T-helper 1 cell treated with Interleukin-12 subunit alpha and Interleukin-12 subunit beta and Interleukin-4 antibody, amounts not matched to agents 30 μg/mL and 1 μg/mL, for 36 hours (primary cell): ENCODE results near the gene HIP1.
"Not testable (repeated sequence)": the region's sequence is repeated elsewhere in the genome, so short reads cannot be mapped to it uniquely, and the experiment has no call there.

Source experiments
- H3K27ac Mint-ChIP-seq: one replicate; pipeline ENCODE4 v1.8.0; 2021; ENCODE audit warnings: mild to moderate bottlenecking, mixed read lengths
- H3K27me3 Mint-ChIP-seq: one replicate; pipeline ENCODE4 v1.8.0; 2021; ENCODE audit warnings: low read depth, mixed read lengths
- H3K36me3 Mint-ChIP-seq: one replicate; pipeline ENCODE4 v1.8.0; 2021; ENCODE audit warnings: low read depth, mixed read lengths
- H3K4me1 Mint-ChIP-seq: one replicate; pipeline ENCODE4 v1.8.0; 2021; ENCODE audit warnings: low read depth, mixed read lengths
- H3K4me3 Mint-ChIP-seq: one replicate; pipeline ENCODE4 v1.8.0; 2021; ENCODE audit warnings: mild to moderate bottlenecking, moderate library complexity, mixed read lengths
- H3K9me3 Mint-ChIP-seq: one replicate; pipeline ENCODE4 v1.8.0; 2021; ENCODE audit warnings: mixed read lengths

HIP1 gene

DNA sequence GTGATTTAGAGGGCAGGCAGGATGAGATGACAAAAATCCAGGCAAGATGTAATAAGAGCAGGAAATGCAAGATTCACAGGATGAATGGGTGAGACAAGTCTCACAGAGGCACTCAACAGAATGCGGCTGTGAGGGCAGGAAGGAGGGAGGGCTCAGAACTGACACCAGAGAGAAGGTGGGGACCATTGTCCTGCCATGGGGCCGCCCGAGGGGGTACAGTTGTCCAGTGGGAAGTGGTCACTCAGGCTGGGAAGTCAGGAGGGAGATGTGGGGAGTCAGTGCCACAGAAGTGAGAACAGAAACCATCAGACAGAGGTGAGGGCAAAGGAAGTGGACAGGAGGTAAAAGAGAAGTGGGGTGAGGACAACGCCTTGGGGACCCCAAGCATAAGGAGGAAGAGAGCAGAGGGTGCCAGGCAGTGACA is 8.9 kb downstream of the HIP1 start:
- Mint-ChIP-seq H3K4me1 (peaks cover 17% of the 10 kb centered on the region), H3K4me3 (no peak overlapping the region), H3K36me3 (no peaks in the 10 kb centered on the region), H3K9me3 (no peaks in the 10 kb centered on the region), H3K27me3 (peaks cover 5% of the 10 kb centered on the region), H3K27ac (no peak overlapping the region)

DNA sequence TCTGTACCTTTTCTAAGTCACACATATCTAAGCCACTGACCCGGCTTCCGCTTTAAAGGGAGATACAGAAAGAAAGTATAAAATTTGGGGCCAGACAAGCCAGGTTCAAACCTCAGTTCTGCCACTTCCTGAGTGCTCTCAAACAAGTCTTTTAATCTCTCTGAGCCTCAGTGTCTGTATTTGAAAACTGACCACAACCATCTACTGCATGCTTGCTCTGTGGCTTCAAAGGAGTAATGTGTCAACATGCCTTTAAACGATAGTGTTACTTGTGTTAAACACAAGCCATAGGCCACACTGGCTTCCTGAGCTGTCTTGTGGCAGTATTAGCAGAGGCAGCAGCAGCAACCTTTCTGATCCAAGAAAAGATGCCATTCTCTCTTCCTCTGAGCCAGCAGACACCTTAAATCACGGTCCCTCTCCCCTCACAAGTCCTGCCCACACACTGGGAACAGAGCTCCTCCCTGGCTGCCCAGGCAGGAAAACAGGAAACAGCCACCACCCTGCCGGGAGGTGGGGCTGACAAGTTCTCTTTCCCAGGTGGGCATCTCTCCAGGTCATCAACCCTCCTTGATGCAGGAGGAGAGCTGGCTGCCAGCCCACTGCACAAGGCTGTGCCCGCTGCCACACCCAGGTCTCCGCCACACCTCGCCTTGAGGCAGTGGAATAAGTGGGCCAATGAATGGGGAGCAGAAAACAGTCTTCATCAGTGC is 10.7 kb downstream of the HIP1 start:
- Mint-ChIP-seq H3K27ac (peak overlapping the region; percentile 36), H3K9me3 (no peaks in the 10 kb centered on the region), H3K4me1 (peaks cover 17% of the 10 kb centered on the region), H3K27me3 (peaks cover 5% of the 10 kb centered on the region), H3K4me3 (peak overlapping the region; percentile 21), H3K36me3 (no peaks in the 10 kb centered on the region)

DNA sequence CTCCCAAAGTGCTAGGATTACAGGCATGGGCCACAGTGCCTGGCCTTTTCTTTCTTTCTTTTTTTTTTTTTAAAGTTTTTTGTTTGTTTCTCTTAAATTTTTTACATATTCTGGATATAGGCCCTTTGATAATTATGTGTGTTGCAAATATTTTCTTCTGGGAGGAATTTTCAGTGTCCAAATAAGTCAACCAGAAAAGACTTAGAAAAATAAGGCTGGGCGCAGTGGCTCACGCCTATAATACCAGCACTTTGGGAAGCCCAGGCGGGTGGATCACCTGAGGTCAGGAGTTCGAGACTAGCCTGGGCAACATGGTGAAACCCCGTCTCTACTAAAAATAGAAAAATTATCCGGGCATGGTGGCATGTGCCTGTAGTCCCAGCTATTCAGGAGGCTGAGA is 11.4 kb downstream of the HIP1 start:
- H3K36me3 Mint-ChIP-seq, H3K4me3 Mint-ChIP-seq, H3K9me3 Mint-ChIP-seq, H3K27me3 Mint-ChIP-seq, H3K27ac Mint-ChIP-seq: not testable (repeated sequence)
- H3K4me1 Mint-ChIP-seq, result peaks cover 17% of the 10 kb centered on the region

DNA sequence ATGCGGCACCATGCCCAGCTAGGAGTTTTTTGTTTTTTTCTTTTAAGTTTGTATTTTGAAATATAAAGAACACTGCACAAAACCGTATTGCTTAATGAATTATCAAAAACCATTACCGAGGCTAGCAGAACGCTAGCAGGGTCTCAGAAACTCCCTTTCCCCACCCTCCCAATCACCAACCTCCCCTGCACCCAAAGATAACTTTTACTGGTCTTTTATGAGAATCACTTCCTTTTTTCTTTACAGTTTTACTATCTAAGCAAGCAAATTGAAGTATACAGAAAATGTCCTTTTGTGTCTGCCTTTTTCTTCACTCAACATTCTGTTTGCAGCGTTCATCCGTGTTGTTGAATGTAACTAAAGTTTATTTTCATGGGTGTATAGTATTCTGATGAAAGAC is 13.4 kb downstream of the HIP1 start:
- Mint-ChIP-seq H3K36me3 (no peaks in the 10 kb centered on the region), H3K4me1 (peaks cover 17% of the 10 kb centered on the region), H3K27me3 (peaks cover 5% of the 10 kb centered on the region), H3K4me3 (no peak overlapping the region), H3K9me3 (no peaks in the 10 kb centered on the region), H3K27ac (no peak overlapping the region)

DNA sequence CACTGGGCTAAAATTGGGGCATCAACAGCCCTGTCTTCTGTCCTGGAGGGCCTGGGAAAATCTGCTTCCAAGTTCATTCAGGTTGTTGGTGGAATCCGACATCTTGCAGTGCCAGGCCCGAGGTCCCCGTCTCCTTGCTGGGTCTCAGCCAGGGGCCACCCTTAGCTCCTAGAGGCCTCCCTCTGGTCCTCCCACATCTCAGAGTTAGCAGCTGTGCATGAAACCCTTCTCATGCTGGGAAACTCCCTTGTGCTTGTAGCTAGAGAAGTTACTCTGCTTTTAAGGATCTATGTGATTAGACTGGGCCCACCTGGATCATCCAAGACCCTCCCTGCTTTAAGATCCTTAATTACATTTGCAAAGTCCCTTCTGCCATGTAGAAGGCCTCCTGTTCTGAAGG is 15.3 kb downstream of the HIP1 start:
- H3K4me3 Mint-ChIP-seq, result no peak overlapping the region
- H3K27me3 Mint-ChIP-seq, result no peaks in the 10 kb centered on the region
- no peak overlapping the region for H3K27ac Mint-ChIP-seq
- H3K9me3 Mint-ChIP-seq, result no peaks in the 10 kb centered on the region
- H3K4me1 Mint-ChIP-seq, result peaks cover 7% of the 10 kb centered on the region
- H3K36me3 Mint-ChIP-seq, result no peaks in the 10 kb centered on the region

DNA sequence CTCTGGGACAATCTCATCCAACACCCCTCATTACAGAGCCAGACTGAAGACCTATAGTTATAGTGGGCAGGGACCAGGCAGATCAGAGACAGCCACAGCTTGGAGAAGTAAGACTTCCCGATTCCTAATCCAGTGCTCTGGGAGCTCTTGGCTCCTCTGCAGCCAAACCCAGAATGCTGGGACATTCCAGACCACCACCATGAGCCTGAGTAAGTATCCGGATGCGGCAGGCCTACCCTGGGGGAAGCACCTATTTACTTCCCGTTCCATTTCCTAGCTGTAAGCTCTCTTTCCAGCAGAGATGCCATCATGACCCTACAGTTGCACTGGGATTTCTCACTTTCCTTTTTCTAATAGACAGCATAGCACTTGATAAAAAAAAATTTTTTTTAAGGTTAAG is 16.4 kb downstream of the HIP1 start:
- Mint-ChIP-seq H3K9me3 (no peaks in the 10 kb centered on the region), H3K27me3 (no peaks in the 10 kb centered on the region), H3K4me3 (no peak overlapping the region), H3K36me3 (no peaks in the 10 kb centered on the region), H3K4me1 (no peaks in the 10 kb centered on the region), H3K27ac (no peak overlapping the region)

DNA sequence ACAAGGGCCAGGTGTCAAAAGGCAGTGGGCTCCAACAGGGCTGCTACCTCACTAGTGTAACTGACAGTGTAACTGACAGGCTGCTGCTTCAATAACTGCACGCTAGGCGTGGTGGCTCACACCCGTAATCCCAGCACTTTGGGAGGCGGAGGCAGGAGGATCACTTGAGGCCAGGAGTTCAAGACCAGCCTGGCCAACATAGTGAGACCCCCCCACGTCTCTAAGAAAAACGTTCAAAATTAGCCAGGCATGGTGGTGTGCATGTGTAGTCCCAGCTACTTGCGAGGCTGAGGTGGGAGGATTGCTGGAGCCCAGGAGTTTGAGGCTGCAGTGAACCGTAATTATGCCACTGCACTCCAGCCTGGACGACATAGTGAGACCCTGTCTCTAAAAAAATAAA is 16.8 kb downstream of the HIP1 start:
- H3K4me3 Mint-ChIP-seq, H3K27ac Mint-ChIP-seq, H3K27me3 Mint-ChIP-seq, H3K9me3 Mint-ChIP-seq, H3K4me1 Mint-ChIP-seq, H3K36me3 Mint-ChIP-seq: not testable (repeated sequence)

DNA sequence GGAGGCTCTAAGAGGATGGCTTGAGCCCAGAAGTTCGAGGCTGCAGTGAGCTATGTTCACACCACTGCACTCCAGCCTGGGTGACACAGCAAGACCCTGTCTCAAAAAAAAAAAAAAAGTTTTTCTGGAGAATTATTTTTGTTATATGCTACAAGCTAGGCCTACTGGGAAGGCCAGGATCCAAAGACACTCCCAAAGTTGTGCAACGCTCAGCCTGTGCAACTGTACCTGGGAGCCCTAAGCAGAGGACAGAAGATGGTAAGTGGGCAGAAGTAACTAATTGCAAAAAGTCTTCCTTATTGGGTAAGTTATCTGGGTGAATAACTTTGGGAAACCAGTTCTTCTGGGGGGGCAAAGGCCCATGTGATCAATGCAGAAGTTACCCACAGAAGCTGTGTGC is 17.3 kb downstream of the HIP1 start:
- Mint-ChIP-seq H3K36me3 (no peaks in the 10 kb centered on the region), H3K4me3 (no peak overlapping the region), H3K4me1 (no peaks in the 10 kb centered on the region), H3K9me3 (no peaks in the 10 kb centered on the region), H3K27me3 (no peaks in the 10 kb centered on the region), H3K27ac (no peak overlapping the region)

DNA sequence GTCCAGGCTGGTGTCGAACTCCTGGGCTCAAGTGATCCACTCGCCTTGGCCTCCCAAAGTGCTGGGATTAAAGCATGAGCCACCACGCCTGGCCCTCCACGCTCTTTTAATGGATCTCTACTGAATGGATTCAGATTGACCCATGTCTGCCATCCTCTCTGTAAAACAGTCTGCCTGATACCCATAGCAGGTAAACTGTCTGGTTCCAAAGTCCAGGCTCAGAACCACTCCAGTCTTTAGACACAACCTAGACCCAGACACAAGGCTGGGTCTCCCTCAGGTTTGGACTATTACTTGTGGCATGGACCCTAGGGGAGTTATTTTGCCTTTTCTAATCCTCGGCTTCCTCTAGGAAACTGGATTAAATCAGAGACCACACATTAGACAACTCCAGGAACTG is 19.1 kb downstream of the HIP1 start:
- Mint-ChIP-seq H3K4me1 (no peaks in the 10 kb centered on the region), H3K27me3 (no peaks in the 10 kb centered on the region), H3K27ac (no peak overlapping the region), H3K9me3 (no peaks in the 10 kb centered on the region), H3K36me3 (no peaks in the 10 kb centered on the region), H3K4me3 (no peak overlapping the region)

DNA sequence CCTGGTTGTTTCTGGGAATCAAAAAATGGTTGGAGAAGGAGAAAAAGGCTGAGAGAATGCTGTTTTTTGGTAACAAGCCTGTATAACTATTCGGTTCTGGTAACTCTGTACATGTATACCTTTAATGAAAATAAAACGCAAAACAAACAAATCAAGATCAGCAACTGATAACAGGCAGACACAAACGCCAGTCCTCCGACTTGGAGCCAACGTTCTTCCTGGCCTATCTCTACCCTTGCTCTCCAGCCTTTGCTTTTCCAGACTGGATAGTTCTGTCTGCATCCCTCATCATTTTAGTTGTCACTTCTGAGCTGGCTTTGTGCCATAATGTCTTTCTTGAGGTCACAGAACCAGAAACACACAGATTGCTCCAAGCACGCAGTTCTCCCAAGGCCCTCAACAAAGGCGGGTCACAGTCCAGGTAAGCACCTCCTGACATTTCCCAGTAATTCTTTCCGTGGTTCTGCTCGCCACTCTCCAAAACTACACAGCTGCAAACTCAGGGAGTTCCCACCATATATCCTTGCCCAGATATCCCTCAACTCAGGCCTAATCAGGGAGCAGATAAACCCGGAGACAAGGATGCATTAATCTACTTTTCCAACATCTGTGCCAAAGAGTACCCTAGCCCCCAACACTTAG is 20.2 kb downstream of the HIP1 start:
- Mint-ChIP-seq H3K4me3 (no peak overlapping the region), H3K27me3 (no peaks in the 10 kb centered on the region), H3K27ac (no peak overlapping the region), H3K4me1 (no peaks in the 10 kb centered on the region), H3K9me3 (no peaks in the 10 kb centered on the region), H3K36me3 (no peaks in the 10 kb centered on the region)

DNA sequence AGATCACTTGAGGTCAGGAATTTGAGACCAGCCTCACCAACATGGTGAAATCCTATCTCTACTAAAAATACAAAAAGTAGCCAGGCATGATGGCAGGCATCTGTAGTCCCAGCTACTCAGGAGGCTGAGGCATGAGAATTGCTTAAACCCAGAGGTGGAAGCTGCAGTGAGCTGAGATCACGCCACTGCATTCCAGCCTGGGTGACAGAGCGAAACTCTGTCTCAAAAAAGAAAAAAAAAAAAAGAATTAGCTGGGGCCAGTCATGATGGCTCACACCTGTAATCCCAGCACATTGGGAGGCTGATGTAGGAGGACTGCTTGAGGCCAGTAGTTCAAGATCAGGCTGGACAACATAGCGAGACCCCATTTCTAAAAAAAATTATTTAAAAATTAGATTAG is 21.0 kb downstream of the HIP1 start:
- not testable (repeated sequence) for H3K36me3 Mint-ChIP-seq, H3K4me1 Mint-ChIP-seq, H3K4me3 Mint-ChIP-seq, H3K9me3 Mint-ChIP-seq, H3K27ac Mint-ChIP-seq, H3K27me3 Mint-ChIP-seq

DNA sequence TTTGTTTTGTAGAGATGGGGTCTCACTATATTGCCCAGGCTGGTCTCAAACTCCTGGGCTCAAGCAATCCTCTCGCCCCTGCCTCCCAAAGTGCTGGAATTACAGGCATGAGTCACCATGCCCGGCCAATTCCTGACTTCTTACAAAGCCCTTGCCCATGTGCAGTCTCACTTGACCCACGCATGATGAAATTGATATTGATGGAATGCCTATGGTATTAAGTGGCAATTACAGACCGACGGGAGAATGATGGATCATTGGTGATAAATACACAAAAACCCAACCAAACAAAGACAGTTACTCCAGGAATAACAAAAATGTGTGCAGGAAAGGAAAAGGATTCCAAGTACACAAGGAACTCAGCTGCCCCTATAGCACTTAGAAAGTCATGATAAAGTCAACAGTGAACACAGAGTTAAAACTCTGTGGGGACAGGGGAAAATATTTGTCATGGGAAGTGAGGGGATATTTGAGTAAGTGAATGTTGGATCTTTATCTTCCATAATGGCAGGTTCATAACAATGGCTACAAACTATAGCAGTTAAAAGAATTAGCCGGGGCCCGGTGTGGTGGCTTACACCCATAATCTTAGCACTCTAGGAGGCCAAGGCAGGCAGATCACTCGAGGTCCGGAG is 21.6 kb downstream of the HIP1 start:
- H3K27ac Mint-ChIP-seq, result no peak overlapping the region
- no peak overlapping the region for H3K4me3 Mint-ChIP-seq
- H3K36me3 Mint-ChIP-seq, result no peaks in the 10 kb centered on the region
- no peaks in the 10 kb centered on the region for H3K4me1 Mint-ChIP-seq
- H3K27me3 Mint-ChIP-seq, result peaks cover 8% of the 10 kb centered on the region
- no peaks in the 10 kb centered on the region for H3K9me3 Mint-ChIP-seq

DNA sequence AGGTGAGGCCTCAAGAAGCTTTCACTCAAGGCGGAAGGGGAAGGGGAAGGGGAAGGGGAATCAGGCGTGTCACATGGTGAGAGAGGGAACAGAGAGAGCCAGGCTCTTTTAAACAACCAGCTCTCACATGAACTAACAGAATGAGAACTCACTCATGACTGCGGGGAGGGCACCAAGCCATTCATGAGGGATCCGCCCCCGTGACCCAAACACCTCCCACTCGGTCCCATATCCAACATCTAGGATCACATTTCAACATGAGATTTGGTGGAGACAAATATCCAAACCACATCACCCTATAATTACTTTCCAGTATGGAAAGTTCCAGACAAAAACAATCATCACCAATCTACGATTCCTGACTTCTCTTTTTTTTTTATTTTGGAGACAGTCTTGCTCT is 22.9 kb downstream of the HIP1 start:
- Mint-ChIP-seq H3K4me3 (no peak overlapping the region), H3K36me3 (no peaks in the 10 kb centered on the region), H3K27ac (no peak overlapping the region), H3K27me3 (peaks cover 18% of the 10 kb centered on the region), H3K4me1 (no peaks in the 10 kb centered on the region), H3K9me3 (peaks cover 6% of the 10 kb centered on the region)

DNA sequence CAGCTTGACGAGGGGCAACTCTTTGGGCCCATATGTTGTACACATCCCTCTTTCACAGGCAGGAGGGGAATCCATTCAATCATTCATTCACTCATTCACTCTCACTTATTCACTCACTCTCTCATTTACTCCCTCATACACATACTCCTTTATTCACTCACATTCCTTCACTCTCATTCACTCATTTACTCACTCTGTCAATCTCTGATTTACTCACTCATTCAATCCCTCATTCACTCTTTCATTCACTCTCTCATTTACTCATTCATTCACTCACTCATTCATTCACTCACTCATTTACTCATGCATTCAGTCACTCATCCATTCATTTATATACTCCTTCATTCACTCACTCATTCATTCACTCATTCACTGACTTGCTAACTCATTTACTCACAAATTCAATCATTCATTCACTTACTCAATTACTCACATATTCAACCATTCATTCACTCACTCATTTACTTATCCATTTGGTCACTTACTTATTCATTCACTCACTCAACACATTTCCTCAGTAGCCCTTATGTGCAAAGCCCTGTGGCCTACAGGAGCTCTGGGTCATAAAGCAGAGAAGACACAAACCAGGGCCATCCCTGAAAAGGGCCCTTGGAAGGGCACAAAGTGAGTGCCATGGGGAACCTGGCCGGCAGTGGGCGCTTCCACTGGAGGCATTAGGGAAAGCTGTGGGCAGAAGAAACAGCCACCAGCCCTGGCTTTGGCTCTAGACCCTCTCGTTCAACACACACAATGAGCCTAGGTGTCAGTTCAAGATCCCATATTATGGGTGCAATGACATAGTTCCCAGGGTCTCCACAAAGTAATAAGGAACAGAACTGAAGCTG is 26.0 kb downstream of the HIP1 start:
- Mint-ChIP-seq H3K27me3 (peaks cover 22% of the 10 kb centered on the region), H3K27ac (no peak overlapping the region), H3K9me3 (peaks cover 28% of the 10 kb centered on the region), H3K36me3 (no peaks in the 10 kb centered on the region), H3K4me3 (no peak overlapping the region), H3K4me1 (no peaks in the 10 kb centered on the region)
